Neuronal stem cell (in vitro differentiated cells): Measurements from ENCODE around the gene C1QTNF1.
A peak's percentile ranks its signal among the peaks of the same experiment; 100 is the strongest.

Source experiments
- DNase-seq: peaks from one replicate; pipeline ENCODE4 v3.0.0-alpha.2; 2013; ENCODE audit warnings: low spot score
- H2AFZ ChIP-seq: one replicate; pipeline ENCODE4 v1.6.1; 2013; ENCODE audit warnings: mild to moderate bottlenecking, low read length, inconsistent platforms
- H2AK5ac ChIP-seq: 2 replicates; pipeline ENCODE4 v1.6.1; 2013; ENCODE audit warnings: low read depth, mild to moderate bottlenecking, inconsistent platforms, low read length, moderate library complexity, mixed read lengths
- H2BK120ac ChIP-seq: 2 replicates; pipeline ENCODE4 v1.6.1; 2013; ENCODE audit warnings: low read depth, mild to moderate bottlenecking, inconsistent platforms, low read length, moderate library complexity, mixed read lengths
- H2BK12ac ChIP-seq: one replicate; pipeline ENCODE4 v1.6.1; 2013; ENCODE audit warnings: low read length, inconsistent platforms
- H2BK15ac ChIP-seq: 2 replicates; pipeline ENCODE4 v1.6.1; 2013; ENCODE audit warnings: mild to moderate bottlenecking, low read length, inconsistent platforms, mixed read lengths
- H2BK5ac ChIP-seq: one replicate; pipeline ENCODE4 v1.6.1; 2013; ENCODE audit warnings: inconsistent platforms, mild to moderate bottlenecking, low read length, moderate library complexity
- H3K14ac ChIP-seq: one replicate; pipeline ENCODE4 v1.6.1; 2013; ENCODE audit warnings: low read length, inconsistent platforms
- H3K18ac ChIP-seq: 2 replicates; pipeline ENCODE4 v1.6.1; 2013; ENCODE audit warnings: low read length, inconsistent platforms
- H3K23ac ChIP-seq: 2 replicates; pipeline ENCODE4 v1.6.1; 2013; ENCODE audit warnings: low read depth, mild to moderate bottlenecking, mixed read lengths, low read length, inconsistent platforms; ENCODE audit not compliant: poor library complexity
- H3K27ac ChIP-seq: replicated peaks from 3 replicates; pipeline ENCODE4 v1.5.1; 2013; ENCODE audit warnings: low read length, inconsistent platforms
- H3K27me3 ChIP-seq, 3 experiments: 2 replicates each; pipeline ENCODE4 v1.6.1; 2013; ENCODE audit warnings: low read length in 3 of 3, mild to moderate bottlenecking in 2 of 3, inconsistent platforms in 1 of 3, low read depth in 1 of 3, mixed read lengths in 1 of 3, moderate library complexity in 1 of 3; ENCODE audit not compliant: control insufficient read depth in 3 of 3, insufficient read depth in 3 of 3
- H3K36me3 ChIP-seq, 2 donors: replicated peaks in 1 of 2; 2 replicates each; pipeline ENCODE4 v1.6.1; 2013; ENCODE audit warnings: low read length in 2 of 2; ENCODE audit not compliant: control insufficient read depth in 2 of 2, insufficient read depth in 2 of 2
- H3K4ac ChIP-seq: 2 replicates; pipeline ENCODE4 v1.6.1; 2013; ENCODE audit warnings: inconsistent platforms, mild to moderate bottlenecking, low read length, moderate library complexity
- H3K4me1 ChIP-seq, 2 donors: 1 replicate in 1 of 2; 2 replicates in 1 of 2; pipeline ENCODE4 v1.6.1; 2013; ENCODE audit warnings: low read length in 2 of 2, low read depth in 1 of 2; ENCODE audit not compliant: control insufficient read depth in 2 of 2, insufficient read depth in 1 of 2
- H3K4me2 ChIP-seq: one replicate; pipeline ENCODE4 v1.6.1; 2013; ENCODE audit warnings: mild to moderate bottlenecking, low read length, inconsistent platforms; ENCODE audit not compliant: insufficient read depth, poor library complexity, severe bottlenecking
- H3K4me3 ChIP-seq, 2 donors: 2 replicates each; pipeline ENCODE4 v1.5.1; 2013; ENCODE audit warnings: low read length in 2 of 2, mild to moderate bottlenecking in 2 of 2, inconsistent platforms in 1 of 2, moderate library complexity in 1 of 2
- H3K79me1 ChIP-seq: one replicate; pipeline ENCODE4 v1.6.1; 2013; ENCODE audit warnings: low read depth, mild to moderate bottlenecking, inconsistent platforms, low read length, moderate library complexity
- H3K9ac ChIP-seq: one replicate; pipeline ENCODE4 v1.6.1; 2013; ENCODE audit warnings: mild to moderate bottlenecking, low read depth, low read length, inconsistent platforms; ENCODE audit not compliant: poor library complexity
- H3K9me3 ChIP-seq, 2 donors: replicated peaks in 1 of 2; 2 replicates each; pipeline versions ENCODE3 to v1.6.1; 2013; ENCODE audit warnings: low read length in 2 of 2, mild to moderate bottlenecking in 2 of 2, inconsistent platforms in 1 of 2, low read depth in 1 of 2, mixed read lengths in 1 of 2, moderate library complexity in 1 of 2; ENCODE audit not compliant: control insufficient read depth in 2 of 2, insufficient read depth in 1 of 2
- H4K8ac ChIP-seq: one replicate; pipeline ENCODE4 v1.6.1; 2013; ENCODE audit warnings: low read depth, mild to moderate bottlenecking, inconsistent platforms, low read length, moderate library complexity
- H4K91ac ChIP-seq: one replicate; pipeline ENCODE4 v1.6.1; 2013; ENCODE audit warnings: low read length, low read depth, mild to moderate bottlenecking, inconsistent platforms; ENCODE audit not compliant: poor library complexity
- WGBS, 2 donors: extraction: QIAGEN DNeasy Blood & Tissue Kit; methylation state at CpG; one replicate each; pipeline ENCODE4 v1.1.7; 2013; ENCODE audit warnings: missing lambda C conversion rate in 2 of 2, mixed read lengths in 1 of 2; ENCODE audit not compliant: insufficient read length in 2 of 2, insufficient replicate concordance in 1 of 2; ENCODE audit errors: extremely low coverage in 2 of 2; 5-methylcytosine and 5-hydroxymethylcytosine counted together

C1QTNF1 gene

DNA sequence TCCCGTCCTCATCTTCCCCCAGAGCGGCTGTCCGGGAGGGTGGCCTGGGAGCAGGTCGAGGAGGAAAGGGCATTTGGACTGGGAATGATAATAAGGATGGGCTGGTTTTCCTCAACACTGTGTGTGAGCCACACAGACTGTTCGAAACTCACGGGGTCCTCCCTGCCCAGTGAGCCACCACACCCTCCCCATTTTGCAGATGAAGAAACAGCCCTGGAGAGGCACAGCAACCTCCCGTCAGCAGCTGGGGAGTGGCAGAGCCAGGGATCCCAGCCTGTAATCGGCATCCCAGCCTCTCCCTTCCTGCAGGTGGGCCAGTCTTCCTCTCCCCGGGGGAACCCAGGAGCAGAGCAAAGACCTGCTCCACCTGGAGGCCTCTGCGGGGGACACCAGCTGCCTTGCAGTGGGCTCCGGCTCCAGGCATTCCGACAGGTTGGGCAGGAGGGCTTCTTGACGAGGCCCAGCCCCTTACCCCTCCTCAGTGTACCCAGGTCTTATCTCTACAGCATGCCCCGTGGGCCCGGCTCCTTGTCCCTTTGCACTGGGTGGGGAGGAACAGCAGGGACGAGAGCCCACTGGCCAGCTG lies 74.4 kb downstream of the C1QTNF1 start:
- Histone ChIP-seq H2AFZ (no peak overlapping the region), H3K79me1 (no peaks in the 10 kb centered on the region), H3K36me3 (no peaks in the 10 kb centered on the region), H2BK5ac (peak overlapping the region; percentile 19), H3K9me3 (no peaks in the 10 kb centered on the region), H2BK12ac (no peak overlapping the region), H3K27ac (no peak overlapping the region), H3K27me3 (peaks cover 0 to 67% (median 2%) of the 10 kb centered on the region in 3 experiments), H4K91ac (peak overlapping the region; percentile 24), H3K23ac (peak overlapping the region; percentile 68), H3K4me2 (no peak overlapping the region), H2BK15ac (peak overlapping the region; percentile 7), H3K14ac (peak overlapping the region; percentile 17), H2BK120ac (peak overlapping the region; percentile 44), H4K8ac (no peak overlapping the region), H2AK5ac (peak overlapping the region; percentile 75), H3K4me1 (peaks cover 0 to 12% of the 10 kb centered on the region in 2 donors), H3K9ac (no peak overlapping the region), H3K18ac (peak overlapping the region; percentile 83), H3K4me3 (no peak overlapping the region), H3K4ac (no peak overlapping the region)
- WGBS, 2 donors = no CpG with 5 or more reads among the region's 16 CpGs
- DNase-seq = no peak
